Keratinocyte (primary cell): ENCODE data around the gene MLF1. TPM values are rescaled to one million over a fixed set of nuclear protein-coding genes. Genes with fewer than 3 reads are reported as not detected.

Experiments
- DNase-seq: peaks from one replicate; pipeline ENCODE4 v3.0.0-alpha.2; 2011; ENCODE audit warnings: low read depth, missing footprints, low spot score
- FAIRE-seq: peaks from 2 replicates; lab custom pipeline; 2011; peaks lifted over from hg19 to GRCh38; lab: Jason Lieb, UNC
- H2AFZ ChIP-seq: 2 replicates; pipeline ENCODE4 v1.6.0; 2012; ENCODE audit warnings: low read length, control low read depth, inconsistent platforms; ENCODE audit not compliant: control insufficient read depth
- H3K27ac ChIP-seq: 2 replicates; pipeline ENCODE4 v1.5.1; 2011; ENCODE audit warnings: low read length; ENCODE audit not compliant: control insufficient read depth, insufficient read depth
- H3K27me3 ChIP-seq: 3 replicates; pipeline ENCODE4 v1.6.0; 2011; ENCODE audit warnings: low read length; ENCODE audit not compliant: control insufficient read depth, insufficient read depth; ENCODE audit errors: extremely low read depth
- H3K36me3 ChIP-seq, 2 experiments: 2 replicates in 1 of 2; 3 replicates in 1 of 2; pipeline ENCODE4 v1.5.1; 2011; ENCODE audit warnings: low read length in 2 of 2, mild to moderate bottlenecking in 1 of 2; ENCODE audit not compliant: control insufficient read depth in 2 of 2, insufficient read depth in 2 of 2; ENCODE audit errors: extremely low read depth in 1 of 2
- H3K4me1 ChIP-seq: 3 replicates; pipeline ENCODE4 v1.5.1; 2011; ENCODE audit warnings: low read length; ENCODE audit not compliant: control insufficient read depth, insufficient read depth; ENCODE audit errors: extremely low read depth
- H3K4me2 ChIP-seq: 3 replicates; pipeline ENCODE4 v1.6.0; 2011; ENCODE audit warnings: low read depth, low read length; ENCODE audit not compliant: control insufficient read depth, insufficient read depth; ENCODE audit errors: extremely low read depth
- H3K4me3 ChIP-seq, 3 experiments: fragments of 200-600 bp in 1 of 3; sonication (generic) in 1 of 3; 2 replicates in 2 of 3; 3 replicates in 1 of 3; pipeline ENCODE4 v1.5.1; 2011 to 2016; ENCODE audit warnings: low read length in 3 of 3, mild to moderate bottlenecking in 3 of 3, control low read depth in 2 of 3, inconsistent platforms in 1 of 3, low read depth in 1 of 3, mixed read lengths in 1 of 3, mixed run types in 1 of 3, moderate library complexity in 1 of 3; ENCODE audit not compliant: control insufficient read depth in 2 of 3, insufficient read depth in 2 of 3; ENCODE audit errors: extremely low read depth in 1 of 3
- H3K79me2 ChIP-seq: 2 replicates; pipeline ENCODE4 v1.6.0; 2012; ENCODE audit warnings: low read length; ENCODE audit not compliant: control insufficient read depth, insufficient read depth
- H3K9ac ChIP-seq: 3 replicates; pipeline ENCODE4 v1.6.0; 2011; ENCODE audit warnings: low read length; ENCODE audit not compliant: control insufficient read depth, insufficient read depth; ENCODE audit errors: extremely low read depth
- H3K9me1 ChIP-seq: 3 replicates; pipeline ENCODE4 v1.6.0; 2011; ENCODE audit warnings: low read length; ENCODE audit not compliant: control insufficient read depth, insufficient read depth; ENCODE audit errors: extremely low read depth
- H3K9me3 ChIP-seq: 2 replicates; pipeline ENCODE4 v1.5.1; 2012; ENCODE audit warnings: low read depth, low read length; ENCODE audit not compliant: control insufficient read depth
- H4K20me1 ChIP-seq: 3 replicates; pipeline ENCODE4 v1.6.0; 2011; ENCODE audit warnings: low read length; ENCODE audit not compliant: control insufficient read depth, insufficient read depth; ENCODE audit errors: extremely low read depth
- CTCF ChIP-seq, 3 experiments: IDR thresholded peaks in 1 of 3; conservative IDR thresholded peaks in 1 of 3; optimal IDR thresholded peaks in 1 of 3; 2 replicates in 2 of 3; 3 replicates in 1 of 3; pipeline versions ENCODE3 to v1.5.1; 2011; ENCODE audit warnings: low read length in 3 of 3, mild to moderate bottlenecking in 3 of 3, moderate library complexity in 2 of 3, control low read depth in 1 of 3, inconsistent platforms in 1 of 3; ENCODE audit not compliant: insufficient read depth in 2 of 3; ENCODE audit errors: extremely low read depth in 1 of 3
- EZH2 ChIP-seq: IDR thresholded peaks from one replicate; pipeline ENCODE4 v1.6.1; 2012; ENCODE audit warnings: inconsistent platforms, mild to moderate bottlenecking, low read length, moderate library complexity
- dilution Hi-C: fragments of 300-500 bp; cut with MboI; formaldehyde crosslinking; loops from one replicate; pipeline ENCODE4 v1.7.0; 2020; ENCODE audit warnings: low sequenced_read_pairs; ENCODE audit not compliant: extremely low pct_ligation_motif_present
- polyA plus RNA-seq, 5 experiments: library from polyadenylated mRNA; depleted of rRNA in 3 of 5; stranded (reverse) in 3 of 5; stranded (forward) in 1 of 5; unstranded in 1 of 5; fragments of >200 nt; gene quantifications; 1 replicate in 1 of 5; 2 replicates in 3 of 5; 3 replicates in 1 of 5; pipeline versions ENCODE4 v1.2.1 to v1.2.3, GENCODE V29; 2011 to 2012; ENCODE audit warnings: missing spikeins in 2 of 5, low read depth in 1 of 5, low replicate concordance in 1 of 5

MLF1 gene
- polyA plus RNA-seq, 1 donor (not counting 4 experiments of a cell fraction or from before 2014, with no cell fraction given): 11.8 TPM

- Histone ChIP-seq H3K9me1 (no peaks in the 10 kb centered on the region), H3K4me3 (no peak overlapping the region), H3K4me1 (no peaks in the 10 kb centered on the region), H3K4me2 (no peak overlapping the region), H3K9me3 (no peaks in the 10 kb centered on the region), H3K36me3 (no peaks in the 10 kb centered on the region), H3K27ac (no peak overlapping the region), H3K79me2 (no peaks in the 10 kb centered on the region), H3K9ac (no peak overlapping the region), H3K27me3 (no peaks in the 10 kb centered on the region), H2AFZ (peak overlapping the region; percentile 79), H4K20me1 (no peaks in the 10 kb centered on the region)
- FAIRE-seq (no peak), DNase-seq (peak; percentile 9)
- dilution Hi-C loops: no loop called here
- TF ChIP-seq EZH2 (no peak), CTCF (optimal IDR thresholded peaks at IDR 0.05 in 1 of 3, IDR thresholded peaks at IDR 0.05 in 1 of 3, conservative IDR thresholded peaks at IDR 0.05 in 1 of 3; ENCODE audit: extremely low read depth in 1 of 3, insufficient read depth in 2 of 3, low read length in 3 of 3) (peak in 2 of 3 experiments; percentile 40 to 41)
These were observed 31.5 kb upstream of the MLF1 start for GRCh38 chr3:158539414-158540014.

- H3K27ac ChIP-seq: no peak overlapping the region
- no peaks in the 10 kb centered on the region for H3K27me3 ChIP-seq
- H3K9ac ChIP-seq: no peak overlapping the region
- peak overlapping the region; percentile 79 for H2AFZ ChIP-seq
- DNase-seq: no peak
- no peaks in the 10 kb centered on the region for H4K20me1 ChIP-seq
- no peaks in the 10 kb centered on the region for H3K36me3 ChIP-seq
- dilution Hi-C loops: no loop called here
- FAIRE-seq: no peak
- H3K9me3 ChIP-seq: no peaks in the 10 kb centered on the region
- no peak overlapping the region for H3K4me3 ChIP-seq
- H3K4me2 ChIP-seq: no peak overlapping the region
- no peaks in the 10 kb centered on the region for H3K9me1 ChIP-seq
- H3K4me1 ChIP-seq: no peaks in the 10 kb centered on the region
- TF ChIP-seq CTCF (optimal IDR thresholded peaks at IDR 0.05 in 1 of 3, IDR thresholded peaks at IDR 0.05 in 1 of 3, conservative IDR thresholded peaks at IDR 0.05 in 1 of 3; ENCODE audit: extremely low read depth in 1 of 3, insufficient read depth in 2 of 3, low read length in 3 of 3) (no peak), EZH2 (no peak)
- no peaks in the 10 kb centered on the region for H3K79me2 ChIP-seq
These were observed 30.9 kb upstream of the MLF1 start for GRCh38 chr3:158540066-158540465.
